ENCODE data around the gene FAH.

DNA sequence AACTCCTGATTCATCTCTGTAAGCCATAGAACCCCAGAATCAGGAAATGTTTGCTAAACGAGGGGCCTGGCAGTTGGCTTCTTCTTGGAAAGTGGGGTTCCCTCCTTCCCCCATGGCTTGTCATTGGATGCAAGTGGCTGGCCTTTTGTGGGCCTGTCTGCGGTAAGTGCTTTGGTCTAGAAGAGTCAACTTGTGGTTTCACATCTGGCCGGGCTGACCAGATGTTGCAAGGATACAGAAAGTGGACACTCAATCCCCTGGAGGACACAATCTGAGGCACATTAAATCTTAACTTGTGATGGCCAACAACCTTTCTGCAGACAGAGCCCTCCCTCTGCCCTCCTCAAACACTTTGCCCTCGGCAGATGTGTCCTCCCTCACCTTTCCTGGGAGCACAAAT, 1.1 kb downstream of the FAH start:
- TF ChIP-seq, protein P1, sequence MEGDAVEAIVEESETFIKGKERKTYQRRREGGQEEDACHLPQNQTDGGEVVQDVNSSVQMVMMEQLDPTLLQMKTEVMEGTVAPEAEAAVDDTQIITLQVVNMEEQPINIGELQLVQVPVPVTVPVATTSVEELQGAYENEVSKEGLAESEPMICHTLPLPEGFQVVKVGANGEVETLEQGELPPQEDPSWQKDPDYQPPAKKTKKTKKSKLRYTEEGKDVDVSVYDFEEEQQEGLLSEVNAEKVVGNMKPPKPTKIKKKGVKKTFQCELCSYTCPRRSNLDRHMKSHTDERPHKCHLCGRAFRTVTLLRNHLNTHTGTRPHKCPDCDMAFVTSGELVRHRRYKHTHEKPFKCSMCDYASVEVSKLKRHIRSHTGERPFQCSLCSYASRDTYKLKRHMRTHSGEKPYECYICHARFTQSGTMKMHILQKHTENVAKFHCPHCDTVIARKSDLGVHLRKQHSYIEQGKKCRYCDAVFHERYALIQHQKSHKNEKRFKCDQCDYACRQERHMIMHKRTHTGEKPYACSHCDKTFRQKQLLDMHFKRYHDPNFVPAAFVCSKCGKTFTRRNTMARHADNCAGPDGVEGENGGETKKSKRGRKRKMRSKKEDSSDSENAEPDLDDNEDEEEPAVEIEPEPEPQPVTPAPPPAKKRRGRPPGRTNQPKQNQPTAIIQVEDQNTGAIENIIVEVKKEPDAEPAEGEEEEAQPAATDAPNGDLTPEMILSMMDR (IDR thresholded peaks at IDR 0.05), result no peak
- TF ChIP-seq POLR2A (IDR thresholded peaks at IDR 0.05) (no peak), POLR2AphosphoS5 (IDR thresholded peaks at IDR 0.05) (no peak), EP300 (IDR thresholded peaks at IDR 0.05) (no peak)
